Peyer's patch (tissue), 4 donors: Measurements from ENCODE around the gene GSDMA. TPM values are rescaled to one million over a fixed set of nuclear protein-coding genes. Genes with fewer than 3 reads are reported as not detected.
"Not testable (repeated sequence)": the region's sequence is repeated elsewhere in the genome, so short reads cannot be mapped to it uniquely, and the experiment has no call there.

Experiments
- DNase-seq, 3 donors: peaks; one replicate each; pipeline ENCODE4 v3.0.0-alpha.2; 2017 to 2019
- H3K27ac ChIP-seq, 4 donors: fragments of 200-600 bp; sonication (generic); one replicate each; pipeline ENCODE4 v1.5.1; 2016 to 2019
- H3K27me3 ChIP-seq, 2 donors: fragments of 200-600 bp; sonication (generic); one replicate each; pipeline ENCODE4 v1.5.1; 2019
- H3K36me3 ChIP-seq, 3 donors: fragments of 200-600 bp; sonication (generic); one replicate each; pipeline ENCODE4 v1.5.1; 2016 to 2019
- H3K4me1 ChIP-seq, 4 donors: fragments of 200-600 bp; sonication (generic); one replicate each; pipeline ENCODE4 v1.5.1; 2016 to 2019
- H3K4me3 ChIP-seq, 4 donors: fragments of 200-600 bp; sonication (generic); 1 replicate in 3 of 4; 2 replicates in 1 of 4; pipeline ENCODE4 v1.5.1; 2016 to 2019; ENCODE audit warnings: mild to moderate bottlenecking in 1 of 4
- H3K9me3 ChIP-seq, 4 donors: fragments of 200-600 bp; sonication (generic); one replicate each; pipeline ENCODE4 v1.5.1; 2016 to 2019; ENCODE audit warnings: mild to moderate bottlenecking in 1 of 4
- POLR2A ChIP-seq, 2 donors: fragments of 450-650 bp; IDR thresholded peaks; one replicate each; pipeline ENCODE4 v1.5.1; 2017; ENCODE audit warnings: antibody characterized with exemption in 2 of 2, mild to moderate bottlenecking in 2 of 2, moderate library complexity in 2 of 2
- total RNA-seq, 4 donors: library from RNA; depleted of rRNA; stranded (reverse); fragments of >200 nt; gene quantifications; one replicate each; pipeline ENCODE4 v1.1.0, GENCODE V29; 2016
- TF ChIP-seq, protein P1 (sequence below), 6 experiments: fragments of 450-650 bp in 4 of 6; fragments of 200-600 bp in 2 of 6; sonication (generic) in 1 of 6; IDR thresholded peaks; one replicate each; pipeline ENCODE4 v1.5.1; 2017 to 2019; ENCODE audit warnings: antibody characterized with exemption in 6 of 6, mild to moderate bottlenecking in 3 of 6, moderate library complexity in 1 of 6

The GSDMA gene
- total RNA-seq, 4 donors from 2014 or later: 1.6 to 3.3 TPM; not detected in 2

DNA sequence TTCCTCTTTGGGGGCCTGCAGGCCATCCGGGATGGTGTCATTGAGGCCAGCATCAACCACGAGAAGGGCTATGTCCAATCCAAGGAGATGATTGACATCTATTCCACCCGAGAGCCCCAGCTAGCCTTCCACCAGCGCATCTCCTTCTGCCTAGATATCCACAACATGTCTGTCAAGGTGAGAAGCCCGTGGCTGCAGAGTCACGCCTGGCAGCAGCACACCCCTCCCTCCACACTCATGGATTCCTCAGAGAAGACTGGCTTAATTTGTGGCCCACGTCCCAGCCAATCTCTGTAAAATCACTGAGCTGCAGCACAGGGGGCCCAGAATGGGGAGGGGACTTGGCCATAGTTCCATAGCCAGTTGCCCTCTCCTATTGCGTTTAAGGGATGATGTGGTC is 33.4 kb downstream of the GSDMA start:
- H3K4me1 ChIP-seq: no peaks in the 10 kb centered on the region
- no peaks in the 10 kb centered on the region for H3K9me3 ChIP-seq
- H3K4me3 ChIP-seq: no peak overlapping the region
- no peaks in the 10 kb centered on the region for H3K27me3 ChIP-seq
- DNase-seq: no peak
- TF ChIP-seq POLR2A (IDR thresholded peaks at IDR 0.05): no peak
- TF ChIP-seq, protein P1, sequence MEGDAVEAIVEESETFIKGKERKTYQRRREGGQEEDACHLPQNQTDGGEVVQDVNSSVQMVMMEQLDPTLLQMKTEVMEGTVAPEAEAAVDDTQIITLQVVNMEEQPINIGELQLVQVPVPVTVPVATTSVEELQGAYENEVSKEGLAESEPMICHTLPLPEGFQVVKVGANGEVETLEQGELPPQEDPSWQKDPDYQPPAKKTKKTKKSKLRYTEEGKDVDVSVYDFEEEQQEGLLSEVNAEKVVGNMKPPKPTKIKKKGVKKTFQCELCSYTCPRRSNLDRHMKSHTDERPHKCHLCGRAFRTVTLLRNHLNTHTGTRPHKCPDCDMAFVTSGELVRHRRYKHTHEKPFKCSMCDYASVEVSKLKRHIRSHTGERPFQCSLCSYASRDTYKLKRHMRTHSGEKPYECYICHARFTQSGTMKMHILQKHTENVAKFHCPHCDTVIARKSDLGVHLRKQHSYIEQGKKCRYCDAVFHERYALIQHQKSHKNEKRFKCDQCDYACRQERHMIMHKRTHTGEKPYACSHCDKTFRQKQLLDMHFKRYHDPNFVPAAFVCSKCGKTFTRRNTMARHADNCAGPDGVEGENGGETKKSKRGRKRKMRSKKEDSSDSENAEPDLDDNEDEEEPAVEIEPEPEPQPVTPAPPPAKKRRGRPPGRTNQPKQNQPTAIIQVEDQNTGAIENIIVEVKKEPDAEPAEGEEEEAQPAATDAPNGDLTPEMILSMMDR (IDR thresholded peaks at IDR 0.05): no peak
- no peak overlapping the region for H3K27ac ChIP-seq
- H3K36me3 ChIP-seq: peaks cover 0 to 67% (median 0%) of the 10 kb centered on the region in 3 donors

DNA sequence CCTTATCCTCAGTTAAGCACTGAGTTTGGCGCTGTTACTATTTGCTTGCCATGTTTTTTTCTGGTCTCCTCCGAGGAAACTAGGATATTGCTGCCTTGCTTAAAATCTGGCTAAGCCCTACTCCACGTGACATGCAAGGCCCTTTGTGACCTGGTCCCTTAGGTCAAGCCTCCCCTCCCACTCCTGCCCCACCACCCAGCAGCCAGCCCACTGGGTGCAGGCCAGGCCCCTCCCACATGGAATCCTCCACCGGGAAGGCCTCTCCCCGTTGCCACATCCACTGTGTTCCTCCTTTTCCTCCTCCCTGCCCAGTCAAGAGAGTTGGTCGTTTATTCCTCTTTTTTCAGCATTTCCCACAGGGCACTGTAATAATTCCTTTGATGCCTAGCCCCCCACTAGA is 34.0 kb downstream of the GSDMA start:
- no peak overlapping the region for H3K27ac ChIP-seq
- no peak for TF ChIP-seq POLR2A (IDR thresholded peaks at IDR 0.05)
- TF ChIP-seq, protein P1 (IDR thresholded peaks at IDR 0.05): no peak
- H3K36me3 ChIP-seq: peaks cover 0 to 61% (median 0%) of the 10 kb centered on the region in 3 donors
- H3K9me3 ChIP-seq: no peaks in the 10 kb centered on the region
- no peaks in the 10 kb centered on the region for H3K4me1 ChIP-seq
- H3K4me3 ChIP-seq: no peak overlapping the region
- no peak for DNase-seq
- no peaks in the 10 kb centered on the region for H3K27me3 ChIP-seq

DNA sequence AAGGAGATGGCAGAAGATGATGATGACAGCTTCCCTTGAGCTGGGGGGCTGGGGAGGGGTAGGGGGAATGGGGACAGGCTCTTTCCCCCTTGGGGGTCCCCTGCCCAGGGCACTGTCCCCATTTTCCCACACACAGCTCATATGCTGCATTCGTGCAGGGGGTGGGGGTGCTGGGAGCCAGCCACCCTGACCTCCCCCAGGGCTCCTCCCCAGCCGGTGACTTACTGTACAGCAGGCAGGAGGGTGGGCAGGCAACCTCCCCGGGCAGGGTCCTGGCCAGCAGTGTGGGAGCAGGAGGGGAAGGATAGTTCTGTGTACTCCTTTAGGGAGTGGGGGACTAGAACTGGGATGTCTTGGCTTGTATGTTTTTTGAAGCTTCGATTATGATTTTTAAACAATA is 34.7 kb downstream of the GSDMA start:
- Histone ChIP-seq H3K4me1 (no peaks in the 10 kb centered on the region), H3K36me3 (peaks cover 0 to 53% (median 0%) of the 10 kb centered on the region in 3 donors), H3K27me3 (no peaks in the 10 kb centered on the region), H3K4me3 (no peak overlapping the region), H3K27ac (no peak overlapping the region), H3K9me3 (no peaks in the 10 kb centered on the region)
- DNase-seq: no peak
- TF ChIP-seq, protein P1 (IDR thresholded peaks at IDR 0.05): no peak
- TF ChIP-seq POLR2A (IDR thresholded peaks at IDR 0.05): no peak

DNA sequence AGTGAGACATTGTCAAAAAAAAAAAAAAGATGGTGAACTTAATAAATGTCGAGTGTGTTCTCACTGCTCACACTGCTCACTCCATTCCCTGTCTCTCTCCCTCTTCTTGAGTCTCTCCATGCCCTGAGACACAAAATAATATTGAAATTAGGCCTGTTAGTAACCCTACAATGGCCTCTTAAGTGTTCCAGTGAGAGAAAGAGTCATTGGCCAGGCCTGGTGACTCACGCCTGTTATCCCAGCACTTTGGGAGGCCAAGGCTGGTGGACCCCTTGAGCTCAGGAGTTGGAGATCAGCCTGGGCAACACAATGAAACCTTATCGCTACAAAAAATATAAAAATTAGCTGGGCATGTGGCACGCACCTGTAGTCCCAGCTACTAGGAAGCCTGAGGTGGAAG is 36.3 kb downstream of the GSDMA start:
- Histone ChIP-seq H3K36me3 (peaks cover 0 to 38% (median 0%) of the 10 kb centered on the region in 3 donors), H3K4me3 (no peak overlapping the region), H3K27ac (no peak overlapping the region), H3K9me3 (no peaks in the 10 kb centered on the region), H3K27me3 (no peaks in the 10 kb centered on the region), H3K4me1 (no peaks in the 10 kb centered on the region)
- DNase-seq: no peak
- TF ChIP-seq POLR2A (IDR thresholded peaks at IDR 0.05): no peak
- TF ChIP-seq, protein P1 (IDR thresholded peaks at IDR 0.05): no peak

DNA sequence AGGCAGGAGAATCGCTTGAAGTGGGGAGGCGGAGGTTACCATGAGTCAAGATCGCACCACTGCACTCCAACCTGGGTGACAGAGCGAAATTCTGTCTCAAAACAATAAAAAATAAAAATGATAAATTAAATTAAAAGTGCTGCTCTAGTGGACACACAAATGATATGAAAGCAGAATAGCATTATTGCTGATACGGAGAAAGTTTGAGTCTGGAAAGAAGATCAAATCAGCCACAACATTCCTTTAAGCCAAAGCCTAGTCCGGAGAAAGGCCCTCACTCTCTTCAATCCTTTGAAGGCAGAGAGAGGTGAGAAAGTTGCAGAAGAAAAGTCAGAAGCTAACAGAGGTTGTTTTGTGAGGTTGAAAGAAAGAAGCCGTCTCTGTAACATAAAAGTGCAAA is 37.4 kb downstream of the GSDMA start:
- TF ChIP-seq, protein P1 (IDR thresholded peaks at IDR 0.05): no peak
- DNase-seq: no peak
- Histone ChIP-seq H3K4me1 (no peaks in the 10 kb centered on the region), H3K27me3 (no peaks in the 10 kb centered on the region), H3K9me3 (no peaks in the 10 kb centered on the region), H3K36me3 (peaks cover 0 to 27% (median 0%) of the 10 kb centered on the region in 3 donors), H3K27ac (no peak overlapping the region), H3K4me3 (no peak overlapping the region)

DNA sequence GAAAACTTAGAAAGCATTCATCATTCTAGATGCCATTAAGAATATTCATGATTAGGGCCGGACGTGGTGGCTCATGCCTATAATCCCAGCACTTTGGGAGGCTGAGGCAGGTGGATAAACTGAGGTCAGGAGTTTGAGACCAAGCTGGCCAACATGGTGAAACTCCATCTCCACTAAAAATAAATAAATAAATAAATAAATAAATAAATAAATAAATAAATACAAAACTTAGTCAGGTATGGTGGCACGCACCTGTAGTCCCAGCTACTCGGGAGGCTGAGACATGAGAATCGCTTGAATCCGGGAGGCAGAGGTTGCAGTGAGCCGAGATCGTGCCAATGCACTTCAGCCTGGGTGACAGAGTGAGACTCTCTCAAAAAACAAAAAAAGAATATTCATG is 38.5 kb downstream of the GSDMA start:
- not testable (repeated sequence) for H3K9me3 ChIP-seq, H3K27ac ChIP-seq, H3K27me3 ChIP-seq, H3K4me3 ChIP-seq, H3K4me1 ChIP-seq, DNase-seq
- peaks cover 0 to 15% (median 0%) of the 10 kb centered on the region in 3 donors for H3K36me3 ChIP-seq
